Retinal pigment epithelial cell (primary cell): ENCODE data around the gene CS.
A peak's percentile ranks its signal among the peaks of the same experiment; 100 is the strongest.
"Not testable (repeated sequence)": the region's sequence is repeated elsewhere in the genome, so short reads cannot be mapped to it uniquely, and the experiment has no call there.

ENCODE experiments used
- DNase-seq: peaks from one replicate; pipeline ENCODE4 v3.0.0-alpha.2; 2010; ENCODE audit warnings: low read depth
- H3K4me3 ChIP-seq: 2 replicates; pipeline ENCODE4 v1.5.1; 2011; ENCODE audit warnings: mild to moderate bottlenecking, low read length, control low read depth, moderate library complexity
- CTCF ChIP-seq: conservative IDR thresholded peaks from 2 replicates; pipeline ENCODE4 v1.5.1; 2011; ENCODE audit warnings: low read depth, low read length, control low read depth, inconsistent platforms

CS gene

GRCh38 chr12:56337753-56338251 lies 37.7 kb upstream of the CS start:
- H3K4me3 ChIP-seq: no peak overlapping the region
- no peak for TF ChIP-seq CTCF
- DNase-seq: no peak

- no peak for DNase-seq
- TF ChIP-seq CTCF: no peak
Observed at GRCh38 chr12:56336361-56337167, 36.4 kb upstream of the CS start.

GRCh38 chr12:56335527-56335926 lies 35.4 kb upstream of the CS start:
- not testable (repeated sequence) for H3K4me3 ChIP-seq

More at GRCh38 chr12:56336361-56337167, 36.4 kb upstream of the CS start:
- no peak overlapping the region for H3K4me3 ChIP-seq

GRCh38 chr12:56334490-56334793 lies 34.3 kb upstream of the CS start:
- no peak for TF ChIP-seq CTCF
- peak overlapping the region; percentile 75 for H3K4me3 ChIP-seq
- no peak for DNase-seq

More at GRCh38 chr12:56335527-56335926, 35.4 kb upstream of the CS start:
- not testable (repeated sequence) for DNase-seq

- TF ChIP-seq CTCF: peak; percentile 68
- DNase-seq: peak; percentile 95
- peak within 1 kb of the TSS; percentile 75 for H3K4me3 ChIP-seq
Observed at GRCh38 chr12:56333679-56334489, 33.8 kb upstream of the CS start, which contains the start of gene PAN2. TSS of gene PAN2 (minus strand) at chr12:56334000. CDS start at chr12:56333094, 906 bp downstream.

GRCh38 chr12:56333197-56333678 lies 33.1 kb upstream of the CS start:
- TF ChIP-seq CTCF: no peak
- DNase-seq: no peak
- H3K4me3 ChIP-seq: peak overlapping the region; percentile 75

GRCh38 chr12:56332512-56333196 lies 32.5 kb upstream of the CS start:
- no peak for DNase-seq
- peak overlapping the region; percentile 75 for H3K4me3 ChIP-seq

More at GRCh38 chr12:56332512-56333196, 32.5 kb upstream of the CS start:
- TF ChIP-seq CTCF: no peak
